OCI-LY7 (cell line): Measurements from ENCODE around the gene STAT2.

Source experiments
- EZH2phosphoT487 ChIP-seq: fragments of 200-600 bp; sonication (generic); IDR thresholded peaks from 2 replicates; pipeline ENCODE4 v1.6.1; 2018; ENCODE audit warnings: low read depth, borderline replicate concordance, mild to moderate bottlenecking, mixed run types, antibody characterized with exemption, low read length, moderate library complexity, mixed read lengths
- TF ChIP-seq, protein P1 (sequence below): fragments of 200-600 bp; sonication (generic); conservative IDR thresholded peaks from 2 replicates; pipeline ENCODE4 v1.5.1; 2014; ENCODE audit warnings: mild to moderate bottlenecking, antibody characterized with exemption, low read length, moderate library complexity, mixed read lengths

DNA sequence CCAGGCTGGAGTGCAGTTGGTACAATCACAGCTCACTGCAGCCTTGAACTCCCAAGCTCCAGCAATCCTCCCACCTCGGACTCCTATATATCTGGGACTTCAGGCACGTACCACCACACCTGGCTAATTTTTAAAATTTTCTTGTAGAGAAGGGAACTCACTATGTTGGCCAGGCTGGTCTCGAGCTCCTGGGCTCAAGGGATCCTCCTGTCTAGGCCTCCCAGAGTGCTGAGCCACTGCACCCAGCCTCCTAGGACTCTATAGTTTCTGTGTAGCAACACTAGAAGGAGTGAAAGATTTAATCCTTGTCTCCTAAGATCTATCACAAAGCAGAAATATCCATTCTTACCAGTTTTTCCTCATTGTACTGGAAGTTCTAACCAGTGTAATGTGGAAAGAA is 7.0 kb upstream of the STAT2 start:
- TF ChIP-seq, protein P1, sequence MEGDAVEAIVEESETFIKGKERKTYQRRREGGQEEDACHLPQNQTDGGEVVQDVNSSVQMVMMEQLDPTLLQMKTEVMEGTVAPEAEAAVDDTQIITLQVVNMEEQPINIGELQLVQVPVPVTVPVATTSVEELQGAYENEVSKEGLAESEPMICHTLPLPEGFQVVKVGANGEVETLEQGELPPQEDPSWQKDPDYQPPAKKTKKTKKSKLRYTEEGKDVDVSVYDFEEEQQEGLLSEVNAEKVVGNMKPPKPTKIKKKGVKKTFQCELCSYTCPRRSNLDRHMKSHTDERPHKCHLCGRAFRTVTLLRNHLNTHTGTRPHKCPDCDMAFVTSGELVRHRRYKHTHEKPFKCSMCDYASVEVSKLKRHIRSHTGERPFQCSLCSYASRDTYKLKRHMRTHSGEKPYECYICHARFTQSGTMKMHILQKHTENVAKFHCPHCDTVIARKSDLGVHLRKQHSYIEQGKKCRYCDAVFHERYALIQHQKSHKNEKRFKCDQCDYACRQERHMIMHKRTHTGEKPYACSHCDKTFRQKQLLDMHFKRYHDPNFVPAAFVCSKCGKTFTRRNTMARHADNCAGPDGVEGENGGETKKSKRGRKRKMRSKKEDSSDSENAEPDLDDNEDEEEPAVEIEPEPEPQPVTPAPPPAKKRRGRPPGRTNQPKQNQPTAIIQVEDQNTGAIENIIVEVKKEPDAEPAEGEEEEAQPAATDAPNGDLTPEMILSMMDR = no peak
- no peak for TF ChIP-seq EZH2phosphoT487
